GM23338 (cell line): Measurements from ENCODE around the gene ASB2. TPM values are rescaled to one million over a fixed set of nuclear protein-coding genes. Genes with fewer than 3 reads are reported as not detected.

Experiments
- ATAC-seq: fragments of 200-7000 bp; cut with Tn5 transposase; 3 replicates; pipeline ENCODE4 v1.9.1; 2020
- DNase-seq: peaks from one replicate; pipeline ENCODE4 v3.0.0-alpha.2; 2015; ENCODE audit warnings: low spot score
- H2AFZ ChIP-seq: fragments of 200-600 bp; sonication (generic); 2 replicates; pipeline ENCODE4 v1.8.0; 2016; ENCODE audit warnings: antibody characterized with exemption, mild to moderate bottlenecking, moderate library complexity
- H3F3A ChIP-seq: fragments of 200-600 bp; sonication (generic); replicated peaks from 2 replicates; pipeline ENCODE4 v1.8.0; 2017; ENCODE audit warnings: antibody characterized with exemption, mixed run types, low read depth
- H3K27ac ChIP-seq: fragments of 200-600 bp; sonication (generic); 2 replicates; pipeline ENCODE4 v1.6.1; 2016; ENCODE audit warnings: low read depth
- H3K27me3 ChIP-seq: fragments of 200-600 bp; sonication (generic); 2 replicates; pipeline ENCODE4 v1.8.0; 2016; ENCODE audit warnings: mild to moderate bottlenecking, mixed run types, moderate library complexity; ENCODE audit not compliant: insufficient read depth
- H3K36me3 ChIP-seq: fragments of 200-600 bp; sonication (generic); 2 replicates; pipeline ENCODE4 v1.8.0; 2016; ENCODE audit warnings: mild to moderate bottlenecking; ENCODE audit not compliant: insufficient read depth
- H3K4me1 ChIP-seq: fragments of 200-600 bp; sonication (generic); 2 replicates; pipeline ENCODE4 v1.8.0; 2016; ENCODE audit warnings: mild to moderate bottlenecking, moderate library complexity; ENCODE audit not compliant: insufficient read depth
- H3K4me2 ChIP-seq: fragments of 200-600 bp; sonication (generic); 2 replicates; pipeline ENCODE4 v1.7.1; 2017; ENCODE audit warnings: mixed run types
- H3K4me3 ChIP-seq: fragments of 200-600 bp; sonication (generic); 2 replicates; pipeline ENCODE4 v1.6.1; 2016; ENCODE audit warnings: mixed run types
- H3K79me2 ChIP-seq: fragments of 200-600 bp; sonication (generic); replicated peaks from 2 replicates; pipeline ENCODE4 v1.8.0; 2017; ENCODE audit warnings: mild to moderate bottlenecking; ENCODE audit not compliant: insufficient read depth
- H3K9me2 ChIP-seq: fragments of 200-600 bp; sonication (generic); 2 replicates; pipeline ENCODE4 v1.8.0; 2017; ENCODE audit not compliant: insufficient read depth
- H4K20me1 ChIP-seq: fragments of 200-600 bp; sonication (generic); replicated peaks from 2 replicates; pipeline ENCODE4 v1.8.0; 2017; ENCODE audit warnings: mild to moderate bottlenecking; ENCODE audit not compliant: insufficient read depth
- H3K27ac Mint-ChIP-seq: 2 replicates; pipeline ENCODE4 v1.8.0; 2020; ENCODE audit warnings: inconsistent platforms, mild to moderate bottlenecking, moderate library complexity, mixed read lengths
- H3K27me3 Mint-ChIP-seq: 3 replicates; pipeline ENCODE4 v1.8.0; 2022; ENCODE audit warnings: low read depth, mild to moderate bottlenecking, moderate library complexity, mixed read lengths, inconsistent platforms; ENCODE audit not compliant: insufficient read depth, poor library complexity
- H3K36me3 Mint-ChIP-seq: 3 replicates; pipeline ENCODE4 v1.8.0; 2021; ENCODE audit warnings: low read depth, mild to moderate bottlenecking, inconsistent platforms, moderate library complexity, mixed read lengths
- H3K4me1 Mint-ChIP-seq: 3 replicates; pipeline ENCODE4 v1.8.0; 2020; ENCODE audit warnings: mild to moderate bottlenecking, inconsistent platforms, mixed read lengths
- H3K4me3 Mint-ChIP-seq: 3 replicates; pipeline ENCODE4 v1.8.0; 2021; ENCODE audit warnings: moderate library complexity, mild to moderate bottlenecking, inconsistent platforms, mixed read lengths
- H3K9me3 Mint-ChIP-seq: 3 replicates; pipeline ENCODE4 v1.8.0; 2020; ENCODE audit warnings: moderate library complexity, mild to moderate bottlenecking, inconsistent platforms, mixed read lengths
- CREB1 ChIP-seq: fragments of 250-450 bp; sonication (Bioruptor Pico); IDR thresholded peaks from 2 replicates; pipeline ENCODE4 v1.5.0; 2020; ENCODE audit warnings: low read depth, mild to moderate bottlenecking, moderate library complexity
- EZH2 ChIP-seq: fragments of 200-600 bp; sonication (generic); IDR thresholded peaks from one replicate; pipeline ENCODE4 v1.8.0; 2017; ENCODE audit warnings: antibody characterized with exemption, mild to moderate bottlenecking, low read depth; ENCODE audit not compliant: unreplicated experiment
- EZH2phosphoT487 ChIP-seq: fragments of 200-600 bp; sonication (generic); IDR thresholded peaks from one replicate; pipeline ENCODE4 v1.8.1; 2018; ENCODE audit warnings: antibody characterized with exemption; ENCODE audit not compliant: unreplicated experiment
- JUNB ChIP-seq: IDR thresholded peaks from one replicate; pipeline ENCODE4 v1.6.1; 2016; ENCODE audit warnings: antibody characterized with exemption; ENCODE audit not compliant: unreplicated experiment
- NANOG ChIP-seq: IDR thresholded peaks from 2 replicates; pipeline ENCODE4 v1.6.1; 2016; ENCODE audit warnings: antibody characterized with exemption, borderline replicate concordance
- POLR2AphosphoS5 ChIP-seq: IDR thresholded peaks from 2 replicates; pipeline ENCODE4 v1.6.1; 2016; ENCODE audit warnings: antibody characterized with exemption, low read depth
- STAT1 ChIP-seq: IDR thresholded peaks from one replicate; pipeline ENCODE4 v1.6.1; 2016; ENCODE audit warnings: antibody characterized with exemption; ENCODE audit not compliant: unreplicated experiment
- ZNF114 ChIP-seq: fragments of 250-450 bp; sonication (Bioruptor Pico); IDR thresholded peaks from 2 replicates; pipeline ENCODE4 v1.5.0; 2020; ENCODE audit warnings: mild to moderate bottlenecking, moderate library complexity
- ZNF331 ChIP-seq: fragments of 250-450 bp; sonication (Bioruptor Pico); IDR thresholded peaks from 2 replicates; pipeline ENCODE4 v1.5.0; 2020; ENCODE audit warnings: low read depth, mild to moderate bottlenecking, moderate library complexity
- polyA plus RNA-seq: library from polyadenylated mRNA; unstranded; fragments of >200 nt; fragmentation: Nextera tagmentation; extraction: Ambion mirVana; gene quantifications from 2 replicates; pipeline ENCODE4 v1.2.1, GENCODE V29; 2016
- total RNA-seq: library from RNA; depleted of rRNA; stranded (reverse); fragments of >200 nt; shearing (Covaris generic); gene quantifications from 2 replicates; pipeline ENCODE4 v1.2.3, GENCODE V29; 2014
- TF ChIP-seq, protein P1 (sequence below): IDR thresholded peaks from one replicate; pipeline ENCODE4 v1.6.1; 2018; ENCODE audit warnings: antibody characterized with exemption; ENCODE audit not compliant: unreplicated experiment
- TF ChIP-seq, protein P2 (sequence below): fragments of 250-450 bp; sonication (Bioruptor Pico); IDR thresholded peaks from 2 replicates; pipeline ENCODE4 v1.5.0; 2020; ENCODE audit warnings: mild to moderate bottlenecking, moderate library complexity
- TF ChIP-seq, protein P3 (sequence below): IDR thresholded peaks from 2 replicates; pipeline ENCODE4 v1.6.1; 2016; ENCODE audit warnings: antibody characterized with exemption

ASB2 gene
- total and polyA plus RNA-seq, 2 experiments from 2014 or later = 1.2 to 1.7 TPM

DNA sequence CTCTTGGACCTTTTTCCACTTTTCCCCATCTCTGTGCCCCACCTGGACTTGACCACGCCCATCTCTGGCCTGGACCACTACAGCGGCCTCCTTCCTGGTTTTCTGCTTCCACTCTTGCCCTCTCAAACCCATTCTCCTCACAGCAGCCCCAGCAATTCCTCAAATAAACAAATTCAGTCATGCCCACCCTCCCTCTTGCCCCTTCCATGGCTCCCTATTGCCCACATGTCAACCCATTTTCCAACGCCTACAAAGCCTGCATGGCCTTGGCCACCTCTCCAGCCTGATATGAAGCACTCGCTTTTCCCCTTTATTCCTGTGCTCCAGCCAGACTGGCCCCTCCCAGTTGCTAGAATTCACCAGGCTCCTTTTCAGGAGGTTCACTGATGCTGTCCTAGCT, 43.9 kb upstream of the ASB2 start:
- H4K20me1 ChIP-seq = no peaks in the 10 kb centered on the region
- H3K9me2 ChIP-seq = no peaks in the 10 kb centered on the region
- no peak for TF ChIP-seq CREB1 (CRISPR knock-in tag)
- TF ChIP-seq, protein P1, sequence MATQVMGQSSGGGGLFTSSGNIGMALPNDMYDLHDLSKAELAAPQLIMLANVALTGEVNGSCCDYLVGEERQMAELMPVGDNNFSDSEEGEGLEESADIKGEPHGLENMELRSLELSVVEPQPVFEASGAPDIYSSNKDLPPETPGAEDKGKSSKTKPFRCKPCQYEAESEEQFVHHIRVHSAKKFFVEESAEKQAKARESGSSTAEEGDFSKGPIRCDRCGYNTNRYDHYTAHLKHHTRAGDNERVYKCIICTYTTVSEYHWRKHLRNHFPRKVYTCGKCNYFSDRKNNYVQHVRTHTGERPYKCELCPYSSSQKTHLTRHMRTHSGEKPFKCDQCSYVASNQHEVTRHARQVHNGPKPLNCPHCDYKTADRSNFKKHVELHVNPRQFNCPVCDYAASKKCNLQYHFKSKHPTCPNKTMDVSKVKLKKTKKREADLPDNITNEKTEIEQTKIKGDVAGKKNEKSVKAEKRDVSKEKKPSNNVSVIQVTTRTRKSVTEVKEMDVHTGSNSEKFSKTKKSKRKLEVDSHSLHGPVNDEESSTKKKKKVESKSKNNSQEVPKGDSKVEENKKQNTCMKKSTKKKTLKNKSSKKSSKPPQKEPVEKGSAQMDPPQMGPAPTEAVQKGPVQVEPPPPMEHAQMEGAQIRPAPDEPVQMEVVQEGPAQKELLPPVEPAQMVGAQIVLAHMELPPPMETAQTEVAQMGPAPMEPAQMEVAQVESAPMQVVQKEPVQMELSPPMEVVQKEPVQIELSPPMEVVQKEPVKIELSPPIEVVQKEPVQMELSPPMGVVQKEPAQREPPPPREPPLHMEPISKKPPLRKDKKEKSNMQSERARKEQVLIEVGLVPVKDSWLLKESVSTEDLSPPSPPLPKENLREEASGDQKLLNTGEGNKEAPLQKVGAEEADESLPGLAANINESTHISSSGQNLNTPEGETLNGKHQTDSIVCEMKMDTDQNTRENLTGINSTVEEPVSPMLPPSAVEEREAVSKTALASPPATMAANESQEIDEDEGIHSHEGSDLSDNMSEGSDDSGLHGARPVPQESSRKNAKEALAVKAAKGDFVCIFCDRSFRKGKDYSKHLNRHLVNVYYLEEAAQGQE = no peak
- TF ChIP-seq NANOG = no peak
- TF ChIP-seq ZNF114 (CRISPR knock-in tag) = no peak
- DNase-seq (no peak), ATAC-seq (no peak)
- Mint-ChIP-seq H3K9me3 (no peaks in the 10 kb centered on the region; the same call in 2 of the 3 replicates), H3K36me3 (no peaks in the 10 kb centered on the region), H3K27ac (no peak overlapping the region), H3K4me1 (peaks cover 23% of the 10 kb centered on the region), H3K27me3 (peaks cover 4% of the 10 kb centered on the region), H3K4me3 (no peak overlapping the region; the same call in 2 of the 3 replicates)
- H3K79me2 ChIP-seq = no peaks in the 10 kb centered on the region
- no peaks in the 10 kb centered on the region for H3K36me3 ChIP-seq
- no peak overlapping the region for H3K27ac ChIP-seq
- no peak overlapping the region for H3K4me3 ChIP-seq
- no peaks in the 10 kb centered on the region for H3F3A ChIP-seq
- no peaks in the 10 kb centered on the region for H3K27me3 ChIP-seq
- H3K4me1 ChIP-seq = no peaks in the 10 kb centered on the region
- H3K4me2 ChIP-seq = no peak overlapping the region
- H2AFZ ChIP-seq = no peak overlapping the region

DNA sequence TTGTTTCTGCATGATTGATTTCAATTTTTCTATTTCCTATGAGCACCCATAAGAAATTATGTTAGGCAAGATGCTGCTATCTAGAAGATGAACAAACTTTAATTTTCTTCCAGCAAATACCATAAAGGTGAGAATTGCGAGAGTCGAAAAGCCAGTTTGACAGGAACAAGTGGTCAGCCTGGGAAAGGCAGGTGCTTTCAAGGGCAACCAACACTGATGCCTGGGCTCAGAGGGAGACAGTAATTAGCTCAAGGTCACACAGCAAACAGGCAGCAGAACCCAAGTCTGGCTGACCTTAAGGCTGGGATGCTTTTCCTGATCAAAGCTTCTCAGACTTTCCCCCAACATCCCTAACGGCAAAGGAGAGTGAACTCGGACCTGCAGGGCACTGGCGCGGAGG, 43.0 kb upstream of the ASB2 start:
- H3K27ac Mint-ChIP-seq = no peak overlapping the region
- no peak for ATAC-seq
- TF ChIP-seq, protein P2, sequence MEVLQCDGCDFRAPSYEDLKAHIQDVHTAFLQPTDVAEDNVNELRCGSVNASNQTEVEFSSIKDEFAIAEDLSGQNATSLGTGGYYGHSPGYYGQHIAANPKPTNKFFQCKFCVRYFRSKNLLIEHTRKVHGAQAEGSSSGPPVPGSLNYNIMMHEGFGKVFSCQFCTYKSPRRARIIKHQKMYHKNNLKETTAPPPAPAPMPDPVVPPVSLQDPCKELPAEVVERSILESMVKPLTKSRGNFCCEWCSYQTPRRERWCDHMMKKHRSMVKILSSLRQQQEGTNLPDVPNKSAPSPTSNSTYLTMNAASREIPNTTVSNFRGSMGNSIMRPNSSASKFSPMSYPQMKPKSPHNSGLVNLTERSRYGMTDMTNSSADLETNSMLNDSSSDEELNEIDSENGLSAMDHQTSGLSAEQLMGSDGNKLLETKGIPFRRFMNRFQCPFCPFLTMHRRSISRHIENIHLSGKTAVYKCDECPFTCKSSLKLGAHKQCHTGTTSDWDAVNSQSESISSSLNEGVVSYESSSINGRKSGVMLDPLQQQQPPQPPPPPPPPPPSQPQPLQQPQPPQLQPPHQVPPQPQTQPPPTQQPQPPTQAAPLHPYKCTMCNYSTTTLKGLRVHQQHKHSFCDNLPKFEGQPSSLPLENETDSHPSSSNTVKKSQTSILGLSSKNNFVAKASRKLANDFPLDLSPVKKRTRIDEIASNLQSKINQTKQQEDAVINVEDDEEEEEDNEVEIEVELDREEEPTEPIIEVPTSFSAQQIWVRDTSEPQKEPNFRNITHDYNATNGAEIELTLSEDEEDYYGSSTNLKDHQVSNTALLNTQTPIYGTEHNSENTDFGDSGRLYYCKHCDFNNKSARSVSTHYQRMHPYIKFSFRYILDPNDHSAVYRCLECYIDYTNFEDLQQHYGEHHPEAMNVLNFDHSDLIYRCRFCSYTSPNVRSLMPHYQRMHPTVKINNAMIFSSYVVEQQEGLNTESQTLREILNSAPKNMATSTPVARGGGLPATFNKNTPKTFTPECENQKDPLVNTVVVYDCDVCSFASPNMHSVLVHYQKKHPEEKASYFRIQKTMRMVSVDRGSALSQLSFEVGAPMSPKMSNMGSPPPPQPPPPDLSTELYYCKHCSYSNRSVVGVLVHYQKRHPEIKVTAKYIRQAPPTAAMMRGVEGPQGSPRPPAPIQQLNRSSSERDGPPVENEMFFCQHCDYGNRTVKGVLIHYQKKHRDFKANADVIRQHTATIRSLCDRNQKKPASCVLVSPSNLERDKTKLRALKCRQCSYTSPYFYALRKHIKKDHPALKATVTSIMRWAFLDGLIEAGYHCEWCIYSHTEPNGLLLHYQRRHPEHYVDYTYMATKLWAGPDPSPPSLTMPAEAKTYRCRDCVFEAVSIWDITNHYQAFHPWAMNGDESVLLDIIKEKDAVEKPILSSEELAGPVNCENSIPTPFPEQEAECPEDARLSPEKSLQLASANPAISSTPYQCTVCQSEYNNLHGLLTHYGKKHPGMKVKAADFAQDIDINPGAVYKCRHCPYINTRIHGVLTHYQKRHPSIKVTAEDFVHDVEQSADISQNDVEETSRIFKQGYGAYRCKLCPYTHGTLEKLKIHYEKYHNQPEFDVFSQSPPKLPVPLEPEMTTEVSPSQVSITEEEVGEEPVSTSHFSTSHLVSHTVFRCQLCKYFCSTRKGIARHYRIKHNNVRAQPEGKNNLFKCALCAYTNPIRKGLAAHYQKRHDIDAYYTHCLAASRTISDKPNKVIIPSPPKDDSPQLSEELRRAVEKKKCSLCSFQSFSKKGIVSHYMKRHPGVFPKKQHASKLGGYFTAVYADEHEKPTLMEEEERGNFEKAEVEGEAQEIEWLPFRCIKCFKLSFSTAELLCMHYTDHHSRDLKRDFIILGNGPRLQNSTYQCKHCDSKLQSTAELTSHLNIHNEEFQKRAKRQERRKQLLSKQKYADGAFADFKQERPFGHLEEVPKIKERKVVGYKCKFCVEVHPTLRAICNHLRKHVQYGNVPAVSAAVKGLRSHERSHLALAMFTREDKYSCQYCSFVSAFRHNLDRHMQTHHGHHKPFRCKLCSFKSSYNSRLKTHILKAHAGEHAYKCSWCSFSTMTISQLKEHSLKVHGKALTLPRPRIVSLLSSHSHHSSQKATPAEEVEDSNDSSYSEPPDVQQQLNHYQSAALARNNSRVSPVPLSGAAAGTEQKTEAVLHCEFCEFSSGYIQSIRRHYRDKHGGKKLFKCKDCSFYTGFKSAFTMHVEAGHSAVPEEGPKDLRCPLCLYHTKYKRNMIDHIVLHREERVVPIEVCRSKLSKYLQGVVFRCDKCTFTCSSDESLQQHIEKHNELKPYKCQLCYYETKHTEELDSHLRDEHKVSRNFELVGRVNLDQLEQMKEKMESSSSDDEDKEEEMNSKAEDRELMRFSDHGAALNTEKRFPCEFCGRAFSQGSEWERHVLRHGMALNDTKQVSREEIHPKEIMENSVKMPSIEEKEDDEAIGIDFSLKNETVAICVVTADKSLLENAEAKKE (CRISPR knock-in tag) = no peak
- no peak for TF ChIP-seq STAT1
- TF ChIP-seq ZNF114 (CRISPR knock-in tag) = no peak
- TF ChIP-seq POLR2AphosphoS5 = no peak
- no peak for TF ChIP-seq ZNF331 (CRISPR knock-in tag)
- TF ChIP-seq, protein P3, sequence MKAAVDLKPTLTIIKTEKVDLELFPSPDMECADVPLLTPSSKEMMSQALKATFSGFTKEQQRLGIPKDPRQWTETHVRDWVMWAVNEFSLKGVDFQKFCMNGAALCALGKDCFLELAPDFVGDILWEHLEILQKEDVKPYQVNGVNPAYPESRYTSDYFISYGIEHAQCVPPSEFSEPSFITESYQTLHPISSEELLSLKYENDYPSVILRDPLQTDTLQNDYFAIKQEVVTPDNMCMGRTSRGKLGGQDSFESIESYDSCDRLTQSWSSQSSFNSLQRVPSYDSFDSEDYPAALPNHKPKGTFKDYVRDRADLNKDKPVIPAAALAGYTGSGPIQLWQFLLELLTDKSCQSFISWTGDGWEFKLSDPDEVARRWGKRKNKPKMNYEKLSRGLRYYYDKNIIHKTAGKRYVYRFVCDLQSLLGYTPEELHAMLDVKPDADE = no peak
- TF ChIP-seq JUNB = no peak
- no peak for TF ChIP-seq EZH2phosphoT487
- TF ChIP-seq EZH2 = no peak

More for the DNA sequence above, 43.0 kb upstream of the ASB2 start:
- no peak overlapping the region for H3K4me3 Mint-ChIP-seq
- Histone ChIP-seq H3K36me3 (no peaks in the 10 kb centered on the region), H3K27me3 (no peaks in the 10 kb centered on the region), H3K4me3 (no peak overlapping the region), H3K27ac (no peak overlapping the region), H3K4me2 (no peak overlapping the region), H3K79me2 (no peaks in the 10 kb centered on the region), H2AFZ (no peak overlapping the region), H4K20me1 (no peaks in the 10 kb centered on the region), H3K9me2 (no peaks in the 10 kb centered on the region), H3F3A (no peaks in the 10 kb centered on the region), H3K4me1 (no peaks in the 10 kb centered on the region)
- peaks cover 4% of the 10 kb centered on the region for H3K27me3 Mint-ChIP-seq
- H3K4me1 Mint-ChIP-seq = peaks cover 23% of the 10 kb centered on the region
- H3K9me3 Mint-ChIP-seq = no peaks in the 10 kb centered on the region; the same call in 2 of the 3 replicates
- H3K36me3 Mint-ChIP-seq = no peaks in the 10 kb centered on the region
- DNase-seq = no peak
